Mesenchymal stem cell (in vitro differentiated cells and primary cell): ENCODE data around the gene SLC6A17.
A peak's percentile ranks its signal among the peaks of the same experiment; 100 is the strongest.

Experiments used
- DNase-seq: peaks from one replicate; pipeline ENCODE4 v3.0.0-alpha.2; 2013
- H2AFZ ChIP-seq: one replicate; pipeline ENCODE4 v1.6.1; 2013; ENCODE audit warnings: low read depth, mild to moderate bottlenecking, control low read depth, inconsistent platforms, low read length, moderate library complexity
- H2AK5ac ChIP-seq: 2 replicates; pipeline ENCODE4 v1.6.1; 2013; ENCODE audit warnings: low read length, moderate library complexity, mild to moderate bottlenecking, inconsistent platforms; ENCODE audit not compliant: severe bottlenecking
- H2BK120ac ChIP-seq: one replicate; pipeline ENCODE4 v1.6.1; 2013; ENCODE audit warnings: low read depth, mild to moderate bottlenecking, inconsistent platforms, low read length, moderate library complexity
- H2BK12ac ChIP-seq, 2 experiments: one replicate each; pipeline ENCODE4 v1.6.1; 2013; ENCODE audit warnings: inconsistent platforms in 2 of 2, low read length in 2 of 2, mild to moderate bottlenecking in 2 of 2, moderate library complexity in 2 of 2, control low read depth in 1 of 2
- H2BK15ac ChIP-seq: one replicate; pipeline ENCODE4 v1.6.1; 2013; ENCODE audit warnings: mild to moderate bottlenecking, low read depth, inconsistent platforms; ENCODE audit not compliant: poor library complexity, severe bottlenecking
- H2BK5ac ChIP-seq: 2 replicates; pipeline ENCODE4 v1.6.1; 2013; ENCODE audit warnings: low read depth, mild to moderate bottlenecking, low read length, control low read depth, inconsistent platforms; ENCODE audit not compliant: poor library complexity, severe bottlenecking
- H3K14ac ChIP-seq, 2 experiments: one replicate each; pipeline ENCODE4 v1.6.1; 2013; ENCODE audit warnings: inconsistent platforms in 2 of 2, low read length in 2 of 2, control low read depth in 1 of 2, mild to moderate bottlenecking in 1 of 2, moderate library complexity in 1 of 2
- H3K18ac ChIP-seq, 2 experiments: one replicate each; pipeline ENCODE4 v1.6.1; 2013; ENCODE audit warnings: inconsistent platforms in 2 of 2, low read length in 2 of 2, control low read depth in 1 of 2, low read depth in 1 of 2, mild to moderate bottlenecking in 1 of 2
- H3K23ac ChIP-seq, 2 experiments: one replicate each; pipeline ENCODE4 v1.6.1; 2013; ENCODE audit warnings: inconsistent platforms in 2 of 2, low read length in 2 of 2, mild to moderate bottlenecking in 2 of 2, moderate library complexity in 2 of 2, control low read depth in 1 of 2
- H3K27ac ChIP-seq: 2 replicates; pipeline ENCODE4 v1.5.1; 2013; ENCODE audit warnings: mild to moderate bottlenecking, moderate library complexity, low read length, control low read depth, inconsistent platforms; ENCODE audit not compliant: poor library complexity, severe bottlenecking
- H3K27me3 ChIP-seq, 2 experiments: 2 replicates each; pipeline versions ENCODE4 v1.6.1 to v1.7.0; 2013; ENCODE audit warnings: low read length in 2 of 2, mild to moderate bottlenecking in 2 of 2, moderate library complexity in 2 of 2, control low read depth in 1 of 2, inconsistent platforms in 1 of 2; ENCODE audit not compliant: control insufficient read depth in 1 of 2, insufficient read depth in 1 of 2
- H3K36me3 ChIP-seq, 2 experiments: 2 replicates each; pipeline versions ENCODE4 v1.6.1 to v1.7.0; 2013; ENCODE audit warnings: low read length in 2 of 2, control low read depth in 1 of 2, inconsistent platforms in 1 of 2, low read depth in 1 of 2, mild to moderate bottlenecking in 1 of 2; ENCODE audit not compliant: insufficient read depth in 2 of 2, control insufficient read depth in 1 of 2
- H3K4ac ChIP-seq, 2 experiments: one replicate each; pipeline ENCODE4 v1.6.1; 2013; ENCODE audit warnings: inconsistent platforms in 2 of 2, low read length in 2 of 2, mild to moderate bottlenecking in 2 of 2, moderate library complexity in 2 of 2, control low read depth in 1 of 2, low read depth in 1 of 2
- H3K4me1 ChIP-seq: 2 replicates; pipeline ENCODE4 v1.6.1; 2013; ENCODE audit warnings: low read depth, low read length, control low read depth; ENCODE audit not compliant: control insufficient read depth, insufficient read depth
- H3K4me2 ChIP-seq: 2 replicates; pipeline ENCODE4 v1.6.1; 2013; ENCODE audit warnings: low read length, mild to moderate bottlenecking, inconsistent platforms; ENCODE audit not compliant: poor library complexity, severe bottlenecking
- H3K4me3 ChIP-seq, 2 experiments: 2 replicates each; pipeline versions ENCODE4 v1.5.1 to v1.7.0; 2013; ENCODE audit warnings: low read length in 2 of 2, mild to moderate bottlenecking in 2 of 2, control low read depth in 1 of 2, low read depth in 1 of 2; ENCODE audit not compliant: insufficient read depth in 1 of 2
- H3K79me1 ChIP-seq: replicated peaks from 2 replicates; pipeline ENCODE4 v1.6.1; 2013; ENCODE audit warnings: mild to moderate bottlenecking, control low read depth, low read length, inconsistent platforms; ENCODE audit not compliant: poor library complexity, severe bottlenecking
- H3K9ac ChIP-seq: 2 replicates; pipeline ENCODE4 v1.7.0; 2013; ENCODE audit warnings: mild to moderate bottlenecking, low read length, moderate library complexity
- H3K9me3 ChIP-seq: 2 replicates; pipeline ENCODE4 v1.7.0; 2013; ENCODE audit warnings: mild to moderate bottlenecking, low read length; ENCODE audit not compliant: control insufficient read depth
- H4K8ac ChIP-seq: one replicate; pipeline ENCODE4 v1.6.1; 2013; ENCODE audit warnings: inconsistent platforms, mild to moderate bottlenecking, low read length, moderate library complexity
- H4K91ac ChIP-seq: one replicate; pipeline ENCODE4 v1.6.1; 2013; ENCODE audit warnings: mild to moderate bottlenecking, low read length, inconsistent platforms
- WGBS: methylation state at CpG from one replicate; pipeline ENCODE4 v1.1.7; 2013; ENCODE audit warnings: mixed read lengths; 5-methylcytosine and 5-hydroxymethylcytosine counted together

Gene SLC6A17

GRCh38 chr1:110107867-110108469 lies 42.3 kb upstream of the SLC6A17 start:
- H4K91ac ChIP-seq, result no peak overlapping the region
- H2BK5ac ChIP-seq, result no peak overlapping the region
- H2BK15ac ChIP-seq, result no peak overlapping the region
- no peaks in the 10 kb centered on the region for H3K4me1 ChIP-seq
- no peaks in the 10 kb centered on the region for H3K9me3 ChIP-seq
- H3K79me1 ChIP-seq, result no peaks in the 10 kb centered on the region
- no peak overlapping the region for H2BK12ac ChIP-seq
- no peaks in the 10 kb centered on the region for H3K36me3 ChIP-seq
- no peak overlapping the region for H3K18ac ChIP-seq
- H3K4me2 ChIP-seq, result no peak overlapping the region
- H3K4ac ChIP-seq, result no peak overlapping the region
- no peak overlapping the region for H3K27ac ChIP-seq
- no peak overlapping the region for H3K4me3 ChIP-seq
- H2BK120ac ChIP-seq, result no peak overlapping the region
- H4K8ac ChIP-seq, result no peak overlapping the region
- H2AFZ ChIP-seq, result no peak overlapping the region
- no peak overlapping the region for H3K9ac ChIP-seq
- WGBS, result 68% methylated on average over 7 of the region's 7 CpGs
- H3K27me3 ChIP-seq, result peaks cover 20 to 75% of the 10 kb centered on the region in 2 experiments
- H2AK5ac ChIP-seq, result no peak overlapping the region
- DNase-seq, result no peak
- H3K23ac ChIP-seq, result no peak overlapping the region
- H3K14ac ChIP-seq, result no peak overlapping the region

- Histone ChIP-seq H3K27ac (no peak overlapping the region), H3K14ac (no peak overlapping the region), H2AK5ac (no peak overlapping the region), H3K4me3 (no peak overlapping the region), H3K36me3 (no peaks in the 10 kb centered on the region), H3K23ac (no peak overlapping the region), H2BK12ac (no peak overlapping the region), H4K91ac (no peak overlapping the region), H4K8ac (no peak overlapping the region), H3K27me3 (peaks cover 34 to 86% of the 10 kb centered on the region in 2 experiments), H3K9me3 (no peaks in the 10 kb centered on the region), H2BK120ac (no peak overlapping the region), H3K79me1 (no peaks in the 10 kb centered on the region), H3K9ac (no peak overlapping the region), H2AFZ (no peak overlapping the region), H2BK5ac (no peak overlapping the region), H3K4ac (no peak overlapping the region), H3K4me2 (no peak overlapping the region), H3K4me1 (no peaks in the 10 kb centered on the region), H3K18ac (no peak overlapping the region), H2BK15ac (no peak overlapping the region)
- 86% methylated on average over 4 of the region's 4 CpGs for WGBS
- DNase-seq, result no peak
Observed at GRCh38 chr1:110111081-110111480, 39.2 kb upstream of the SLC6A17 start.

GRCh38 chr1:110112143-110112542 lies 38.2 kb upstream of the SLC6A17 start, which contains the start of gene UBL4B:
UBL4B (plus strand) TSS chr1:110112443; CDS start chr1:110112535, 92 bp downstream.
- Histone ChIP-seq H3K4me2 (no peak within 1 kb of the TSS), H3K4me1 (no peaks in the 10 kb centered on the region), H3K27me3 (peaks cover 34 to 80% of the 10 kb centered on the region in 2 experiments), H4K8ac (no peak within 1 kb of the TSS), H2AFZ (no peak within 1 kb of the TSS), H3K9me3 (no peaks in the 10 kb centered on the region), H2BK5ac (no peak within 1 kb of the TSS), H3K18ac (no peak within 1 kb of the TSS), H2BK12ac (no peak within 1 kb of the TSS), H3K4me3 (no peak within 1 kb of the TSS), H3K4ac (no peak within 1 kb of the TSS), H2BK15ac (no peak within 1 kb of the TSS), H3K9ac (no peak within 1 kb of the TSS), H2BK120ac (no peak within 1 kb of the TSS), H4K91ac (no peak within 1 kb of the TSS), H3K14ac (no peak within 1 kb of the TSS), H3K23ac (peak within 1 kb of the TSS in 1 of 2 experiments; percentile 9), H3K27ac (no peak within 1 kb of the TSS), H3K79me1 (no peaks in the 10 kb centered on the region), H3K36me3 (no peaks in the 10 kb centered on the region), H2AK5ac (no peak within 1 kb of the TSS)
- 90% methylated on average over 5 of the region's 5 CpGs for WGBS
- no peak for DNase-seq

- Histone ChIP-seq H3K4ac (no peak overlapping the region), H4K8ac (no peak overlapping the region), H4K91ac (no peak overlapping the region), H2BK5ac (no peak overlapping the region), H2BK12ac (no peak overlapping the region), H3K79me1 (no peaks in the 10 kb centered on the region), H3K27me3 (peaks cover 34 to 75% of the 10 kb centered on the region in 2 experiments), H2BK15ac (no peak overlapping the region), H2BK120ac (no peak overlapping the region), H3K18ac (no peak overlapping the region), H2AFZ (no peak overlapping the region), H3K27ac (no peak overlapping the region), H3K9ac (no peak overlapping the region), H3K36me3 (no peaks in the 10 kb centered on the region), H2AK5ac (no peak overlapping the region), H3K9me3 (no peaks in the 10 kb centered on the region), H3K4me1 (no peaks in the 10 kb centered on the region), H3K23ac (peak overlapping the region in 1 of 2 experiments; percentile 9), H3K4me2 (no peak overlapping the region), H3K4me3 (no peak overlapping the region), H3K14ac (no peak overlapping the region)
- WGBS, result 84% methylated on average over 9 of the region's 9 CpGs
- no peak for DNase-seq
Observed at GRCh38 chr1:110112656-110113055, 37.6 kb upstream of the SLC6A17 start.
